Erythroblast (primary cell): Measurements from ENCODE around the gene LPCAT2.

Experiments used
- GATA1 ChIP-seq: IDR thresholded peaks from 2 replicates; pipeline ENCODE4 v1.6.1; 2011; ENCODE audit warnings: low read depth, mild to moderate bottlenecking, control low read depth, low read length, moderate library complexity
- POLR2A ChIP-seq: IDR thresholded peaks from 2 replicates; pipeline ENCODE4 v1.6.1; 2011; ENCODE audit warnings: mild to moderate bottlenecking, low read length

GRCh38 chr16:55469821-55470532 lies 38.9 kb upstream of the LPCAT2 start:
- TF ChIP-seq POLR2A (no peak), GATA1 (no peak)
